Activated T-helper 1 cell treated with Interleukin-2 at 50 U/mL for 16 hours (primary cell): Measurements from ENCODE around the gene FGF22.

Experiments
- DNase-seq: peaks from one replicate; pipeline ENCODE4 v3.0.0-alpha.2; 2020; ENCODE audit warnings: low read depth

FGF22 gene

GRCh38 chr19:680287-681028 lies 40.8 kb downstream of the FGF22 start:
- DNase-seq, result peak; percentile 99

GRCh38 chr19:681029-682019 lies 41.6 kb downstream of the FGF22 start:
- DNase-seq, result peak; percentile 77

- DNase-seq, result no peak
Measured at GRCh38 chr19:682678-683320, 43.1 kb downstream of the FGF22 start.

GRCh38 chr19:685454-685931 lies 45.8 kb downstream of the FGF22 start:
- DNase-seq, result no peak

GRCh38 chr19:686589-687297 lies 47.1 kb downstream of the FGF22 start:
- no peak for DNase-seq

- DNase-seq, result no peak
Measured at GRCh38 chr19:687569-688166, 48.0 kb downstream of the FGF22 start.

- DNase-seq, result no peak
Measured at GRCh38 chr19:688214-688613, 48.5 kb downstream of the FGF22 start.

- DNase-seq, result no peak
Measured at GRCh38 chr19:688992-689391, 49.3 kb downstream of the FGF22 start.

- DNase-seq, result no peak
Measured at GRCh38 chr19:690203-690602, 50.5 kb downstream of the FGF22 start.
